ENCODE results near the gene MAPK1. TPM values are rescaled to one million over a fixed set of nuclear protein-coding genes. Genes with fewer than 3 reads are reported as not detected.

MAPK1 gene
- total RNA-seq, 1 experiment from 2014 or later: 90.3 TPM

DNA sequence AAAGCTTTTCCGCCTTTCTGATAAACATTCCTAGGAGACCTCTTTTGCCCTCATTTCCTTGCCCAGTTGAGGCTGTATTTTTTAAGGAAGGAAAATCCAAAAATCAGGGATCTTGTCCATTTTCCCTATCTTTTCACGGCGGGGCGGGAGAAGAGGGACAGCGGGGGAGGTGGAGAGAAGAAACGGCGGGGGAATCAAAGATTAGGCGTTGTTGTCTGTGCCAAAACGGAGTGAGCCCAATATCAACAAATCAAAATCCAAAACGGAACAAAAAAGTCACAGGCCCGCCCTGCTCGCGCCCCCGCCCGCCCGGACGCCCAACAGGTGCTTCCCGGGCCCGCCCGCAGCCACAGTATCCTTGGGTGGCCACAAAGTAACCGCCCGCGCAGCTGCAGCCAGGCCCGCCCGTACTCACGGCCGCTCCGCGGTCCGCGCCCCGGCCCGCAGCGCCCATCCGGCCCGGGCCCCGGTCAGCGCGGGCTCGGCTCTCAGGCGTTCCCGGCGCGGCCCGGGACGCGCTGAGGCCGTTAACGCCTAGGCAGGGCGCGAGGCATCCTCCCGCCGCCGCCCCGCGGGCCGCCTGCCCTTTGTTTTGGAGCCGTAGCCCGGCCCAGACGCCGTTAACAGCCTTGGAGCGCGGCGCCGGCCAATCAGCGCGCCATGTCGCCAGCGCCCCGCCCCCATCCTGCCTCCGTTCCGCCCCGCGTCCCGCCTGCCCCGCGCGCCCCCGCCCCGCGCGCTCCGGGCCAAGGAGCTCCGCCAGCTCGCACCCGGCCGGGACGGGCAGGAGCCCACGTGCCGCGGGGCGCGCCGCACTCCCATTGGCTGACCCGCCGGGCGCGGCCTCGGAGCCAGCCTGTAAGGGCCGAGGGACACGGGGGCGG, 132.0 kb downstream of the MAPK1 start, which contains the start of gene YPEL1:
TSS of gene YPEL1 (minus strand) at position 595 of the 884 bp plus-strand sequence. CDS start 25,050 bp downstream, outside the sequence.
- no peaks in the 10 kb centered on the region for H3K79me2 ChIP-seq (ENCODE audit: insufficient read depth, low read length)
- peak within 1 kb of the TSS; percentile 78 for H3K9ac ChIP-seq (ENCODE audit: extremely low read depth, insufficient read length, low read length)
- H4K91ac ChIP-seq (ENCODE audit: insufficient read length, low read depth, low read length): no peak within 1 kb of the TSS
- no peak within 1 kb of the TSS for H2BK5ac ChIP-seq (ENCODE audit: insufficient read length, low read length)
- no peak within 1 kb of the TSS for H3K23ac ChIP-seq (ENCODE audit: insufficient read length, low read depth, low read length)
- peaks cover 8% of the 10 kb centered on the region for H3K23me2 ChIP-seq (ENCODE audit: insufficient read length, low read depth, low read length, poor library complexity, severe bottlenecking)
- peak within 1 kb of the TSS; percentile 84 to 94 for H3K4me3 Mint-ChIP-seq
- no peaks in the 10 kb centered on the region for H3K79me1 ChIP-seq (ENCODE audit: insufficient read depth, low read depth, low read length, poor library complexity, severe bottlenecking)
- no peaks in the 10 kb centered on the region for H4K20me1 ChIP-seq (ENCODE audit: control insufficient read depth, insufficient read depth, insufficient read length)
- H4K8ac ChIP-seq (replicated peaks; ENCODE audit: insufficient read length, low read depth, low read length): no peak within 1 kb of the TSS
- H3K27ac ChIP-seq (ENCODE audit: insufficient read length, low read depth, low read length): no peak within 1 kb of the TSS
- no peak within 1 kb of the TSS for H2AK5ac ChIP-seq (ENCODE audit: insufficient read length, low read length)
- no peaks in the 10 kb centered on the region; a peak in 1 of 5 replicates for H3K9me3 Mint-ChIP-seq
- no peak within 1 kb of the TSS for H2BK12ac ChIP-seq (ENCODE audit: insufficient read length, low read depth, low read length)
- peak within 1 kb of the TSS; percentile 66 for H2AFZ ChIP-seq (ENCODE audit: low read length)
- no peak within 1 kb of the TSS for H3T11ph ChIP-seq (ENCODE audit: low read length)
- H2BK20ac ChIP-seq (ENCODE audit: low read depth, low read length, poor library complexity, severe bottlenecking): no peak within 1 kb of the TSS
- TF ChIP-seq, protein P1, sequence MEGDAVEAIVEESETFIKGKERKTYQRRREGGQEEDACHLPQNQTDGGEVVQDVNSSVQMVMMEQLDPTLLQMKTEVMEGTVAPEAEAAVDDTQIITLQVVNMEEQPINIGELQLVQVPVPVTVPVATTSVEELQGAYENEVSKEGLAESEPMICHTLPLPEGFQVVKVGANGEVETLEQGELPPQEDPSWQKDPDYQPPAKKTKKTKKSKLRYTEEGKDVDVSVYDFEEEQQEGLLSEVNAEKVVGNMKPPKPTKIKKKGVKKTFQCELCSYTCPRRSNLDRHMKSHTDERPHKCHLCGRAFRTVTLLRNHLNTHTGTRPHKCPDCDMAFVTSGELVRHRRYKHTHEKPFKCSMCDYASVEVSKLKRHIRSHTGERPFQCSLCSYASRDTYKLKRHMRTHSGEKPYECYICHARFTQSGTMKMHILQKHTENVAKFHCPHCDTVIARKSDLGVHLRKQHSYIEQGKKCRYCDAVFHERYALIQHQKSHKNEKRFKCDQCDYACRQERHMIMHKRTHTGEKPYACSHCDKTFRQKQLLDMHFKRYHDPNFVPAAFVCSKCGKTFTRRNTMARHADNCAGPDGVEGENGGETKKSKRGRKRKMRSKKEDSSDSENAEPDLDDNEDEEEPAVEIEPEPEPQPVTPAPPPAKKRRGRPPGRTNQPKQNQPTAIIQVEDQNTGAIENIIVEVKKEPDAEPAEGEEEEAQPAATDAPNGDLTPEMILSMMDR (conservative IDR thresholded peaks at IDR 0.05): no peak
- no peaks in the 10 kb centered on the region; the same call in 1 of the 2 replicates for H3K27me3 ChIP-seq (ENCODE audit: insufficient read depth, low read length)
- H3K27me3 Mint-ChIP-seq (ENCODE audit: low read depth): peaks cover 47% of the 10 kb centered on the region
- no peaks in the 10 kb centered on the region for H3K9me3 ChIP-seq (ENCODE audit: control insufficient read depth, low read depth, low read length)
- no peaks in the 10 kb centered on the region for H3K4me1 ChIP-seq (ENCODE audit: insufficient read depth, low read length)
- H4K5ac ChIP-seq (ENCODE audit: insufficient read length, low read depth, low read length): no peak within 1 kb of the TSS
- no peak within 1 kb of the TSS for H3K56ac ChIP-seq (ENCODE audit: insufficient read length, low read depth, low read length)
- H2BK15ac ChIP-seq (ENCODE audit: low read depth, low read length): no peak within 1 kb of the TSS
- peaks cover 0 to 2% (median 0%) of the 10 kb centered on the region in 3 experiments; a peak in 2 of 7 replicates for H3K36me3 Mint-ChIP-seq (ENCODE audit: insufficient read depth in 1 of 3, low read depth in 3 of 3)
- no CpG with 5 or more reads among the region's 102 CpGs for WGBS (ENCODE audit: extremely low coverage, insufficient read length, low lambda C conversion rate)
- H3K14ac ChIP-seq (ENCODE audit: insufficient read depth, low read length): peak within 1 kb of the TSS; percentile 96
- H3K18ac ChIP-seq (ENCODE audit: insufficient read length, low read depth, low read length): peak within 1 kb of the TSS; percentile 68
- no peak within 1 kb of the TSS for H2BK120ac ChIP-seq (ENCODE audit: low read depth, low read length, poor library complexity, severe bottlenecking)
- H3K4me2 ChIP-seq (ENCODE audit: insufficient read depth, insufficient read length, low read length): peak within 1 kb of the TSS; percentile 95
- H3K4me1 Mint-ChIP-seq: peaks cover 16 to 20% of the 10 kb centered on the region in 2 experiments
- H3K4ac ChIP-seq (ENCODE audit: low read depth, low read length): no peak within 1 kb of the TSS
- peak within 1 kb of the TSS; percentile 62 to 87 (median 70); a peak in 5 of 7 replicates for H3K27ac Mint-ChIP-seq
- DNase-seq: peak; percentile 99

Data from H9 (cell line).